Measurements from ENCODE around the gene BAIAP2. TPM values are rescaled to one million over a fixed set of nuclear protein-coding genes. Genes with fewer than 3 reads are reported as not detected.

The BAIAP2 gene
- total RNA-seq, 2 donors from 2014 or later: 8.0 to 11.5 TPM

GRCh38 chr17:81102869-81103268, 67.9 kb downstream of the BAIAP2 start:
- TF ChIP-seq CTCF (IDR thresholded peaks at IDR 0.05): no peak
- no peak for TF ChIP-seq POLR2A (IDR thresholded peaks at IDR 0.05)
- no peaks in the 10 kb centered on the region for H3K9me3 ChIP-seq
- no peak overlapping the region for H3K27ac ChIP-seq
- H3K27me3 ChIP-seq: no peaks in the 10 kb centered on the region
- no peak overlapping the region for H3K4me3 ChIP-seq
- 60 to 81% methylated on average over 2 to 16 of the region's 17 CpGs for WGBS, 2 donors
- intact Hi-C loops (cut with DNase I): loop anchor here (2.0 to 10.0 kb wide), 2 partner anchors 76 to 678 kb away; no protein-coding TSS in a partner anchor
- DNase-seq: no peak
- H3K4me1 ChIP-seq: peaks cover 5% of the 10 kb centered on the region
- no peak for ATAC-seq
- no peaks in the 10 kb centered on the region for H3K36me3 ChIP-seq (replicated peaks in 1 of 2; ENCODE audit: insufficient read depth in 1 of 2, low read depth in 2 of 2)

GRCh38 chr17:81103379-81103778, 68.4 kb downstream of the BAIAP2 start:
- intact Hi-C loops (cut with DNase I): loop anchor here (2.0 to 10.0 kb wide), 2 partner anchors 77 to 679 kb away; no protein-coding TSS in a partner anchor
- Histone ChIP-seq H3K27ac (no peak overlapping the region), H3K27me3 (no peaks in the 10 kb centered on the region), H3K9me3 (no peaks in the 10 kb centered on the region), H3K4me1 (peaks cover 4% of the 10 kb centered on the region), H3K4me3 (no peak overlapping the region), H3K36me3 (replicated peaks in 1 of 2; ENCODE audit: insufficient read depth in 1 of 2, low read depth in 2 of 2) (no peaks in the 10 kb centered on the region)
- ATAC-seq (no peak), DNase-seq (no peak)
- TF ChIP-seq CTCF (IDR thresholded peaks at IDR 0.05) (no peak), POLR2A (IDR thresholded peaks at IDR 0.05) (no peak)
- WGBS, 2 donors: 90 to 95% methylated on average over 7 to 19 of the region's 20 CpGs

GRCh38 chr17:81106716-81107115, 71.8 kb downstream of the BAIAP2 start:
- Histone ChIP-seq H3K9me3 (no peaks in the 10 kb centered on the region), H3K4me1 (no peaks in the 10 kb centered on the region), H3K27me3 (no peaks in the 10 kb centered on the region), H3K27ac (no peak overlapping the region), H3K36me3 (replicated peaks in 1 of 2; ENCODE audit: insufficient read depth in 1 of 2, low read depth in 2 of 2) (no peaks in the 10 kb centered on the region), H3K4me3 (no peak overlapping the region)
- ATAC-seq (no peak), DNase-seq (no peak)
- TF ChIP-seq CTCF (IDR thresholded peaks at IDR 0.05): no peak
- TF ChIP-seq POLR2A (IDR thresholded peaks at IDR 0.05): no peak
- intact Hi-C loops (cut with DNase I): loop anchor here (10.0 kb wide), 1 partner anchor 682 kb away; no protein-coding TSS in a partner anchor
- WGBS, 2 donors: 91 to 95% methylated on average over 4 to 19 of the region's 24 CpGs

GRCh38 chr17:81108220-81108619, 73.3 kb downstream of the BAIAP2 start:
- Histone ChIP-seq H3K36me3 (replicated peaks in 1 of 2; ENCODE audit: insufficient read depth in 1 of 2, low read depth in 2 of 2) (no peaks in the 10 kb centered on the region), H3K27ac (no peak overlapping the region), H3K27me3 (no peaks in the 10 kb centered on the region), H3K4me3 (no peak overlapping the region), H3K9me3 (no peaks in the 10 kb centered on the region), H3K4me1 (no peaks in the 10 kb centered on the region)
- intact Hi-C loops (cut with DNase I): loop anchor here (10.0 kb wide), 1 partner anchor 683 kb away; no protein-coding TSS in a partner anchor
- no peak for DNase-seq
- WGBS, 2 donors: 68 to 77% methylated on average over 5 to 9 of the region's 9 CpGs
- TF ChIP-seq CTCF (IDR thresholded peaks at IDR 0.05) (no peak), POLR2A (IDR thresholded peaks at IDR 0.05) (no peak)
- ATAC-seq: no peak

GRCh38 chr17:81109957-81110356, 75.0 kb downstream of the BAIAP2 start:
- H3K27me3 ChIP-seq: no peaks in the 10 kb centered on the region
- H3K4me1 ChIP-seq: no peaks in the 10 kb centered on the region
- DNase-seq (no peak), ATAC-seq (no peak)
- TF ChIP-seq CTCF (IDR thresholded peaks at IDR 0.05) (no peak), POLR2A (IDR thresholded peaks at IDR 0.05) (no peak)
- H3K9me3 ChIP-seq: no peaks in the 10 kb centered on the region
- H3K36me3 ChIP-seq (replicated peaks in 1 of 2; ENCODE audit: insufficient read depth in 1 of 2, low read depth in 2 of 2): no peaks in the 10 kb centered on the region
- no peak overlapping the region for H3K27ac ChIP-seq
- WGBS, 2 donors: 73 to 77% methylated on average over 13 to 22 of the region's 22 CpGs
- H3K4me3 ChIP-seq: no peak overlapping the region
- intact Hi-C loops (cut with DNase I): loop anchor here (10.0 kb wide), 1 partner anchor 685 kb away; no protein-coding TSS in a partner anchor
